NT2/D1 (cell line): ENCODE measurements around the gene TMEM217.

Experiments used
- YY1 ChIP-seq: IDR thresholded peaks from 2 replicates; pipeline ENCODE4 v1.6.1; 2011; ENCODE audit not compliant: insufficient read length, insufficient read depth
- ZNF274 ChIP-seq: IDR thresholded peaks from 2 replicates; pipeline ENCODE4 v1.6.1; 2011; ENCODE audit warnings: mild to moderate bottlenecking, low read depth, low read length

DNA sequence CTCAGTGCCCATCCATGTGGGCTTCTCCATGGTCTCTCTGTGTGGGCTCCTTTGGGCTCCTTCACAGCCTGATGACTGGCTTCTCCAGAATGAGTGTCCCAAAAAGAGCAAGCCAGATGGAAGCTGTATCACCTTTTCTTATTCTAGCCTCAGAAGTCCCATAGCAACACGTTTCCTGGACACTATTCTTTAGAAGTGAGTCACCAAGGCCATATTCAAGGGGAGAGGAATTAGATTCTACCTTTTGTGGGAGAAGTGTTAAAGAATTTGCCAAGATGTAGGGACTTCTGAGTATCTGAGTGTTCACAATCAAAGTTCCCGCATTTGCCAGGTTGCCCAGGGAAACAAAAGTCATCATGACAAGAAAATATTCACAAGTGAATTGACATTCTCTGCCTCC lies 21.0 kb downstream of the TMEM217 start:
- no peak for TF ChIP-seq ZNF274
- TF ChIP-seq YY1, result no peak
